Measurements from ENCODE around the gene RAB11B. TPM values are rescaled to one million over a fixed set of nuclear protein-coding genes. Genes with fewer than 3 reads are reported as not detected.

RAB11B gene
- total RNA-seq, 2 experiments from 2014 or later = 66.8 to 71.5 TPM

DNA sequence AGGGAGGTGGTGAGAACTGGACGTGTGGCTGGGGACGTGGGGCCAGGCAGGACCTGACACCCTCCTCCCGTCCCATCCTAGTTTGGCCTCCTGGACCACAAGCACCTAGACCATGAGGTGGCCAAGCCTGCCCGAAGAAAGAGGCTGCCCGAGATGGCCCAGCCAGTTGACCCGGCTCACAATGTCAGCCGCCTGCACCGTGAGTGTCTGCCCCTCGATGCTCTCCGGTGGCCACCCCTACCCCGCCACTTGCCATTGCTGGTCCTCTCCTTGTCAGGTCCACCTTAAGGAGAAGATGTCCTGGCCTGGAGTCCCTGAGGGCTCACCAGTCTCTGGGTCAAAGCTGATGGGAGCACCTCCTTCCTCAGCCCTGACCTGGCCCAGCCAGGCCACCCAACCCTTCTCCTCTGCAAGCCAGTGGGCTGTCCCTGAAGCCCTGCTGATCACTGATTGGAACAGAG lies 24.0 kb upstream of the RAB11B start:
- H3K36me3 ChIP-seq (ENCODE audit: insufficient read depth, low read length) = no peaks in the 10 kb centered on the region
- TF ChIP-seq CTCF (IDR thresholded peaks at IDR 0.05) = no peak
- H3K4me1 ChIP-seq (ENCODE audit: insufficient read depth, low read length) = peaks cover 18% of the 10 kb centered on the region
- Mint-ChIP-seq H3K27me3 (peaks cover 64% of the 10 kb centered on the region), H3K4me3 (no peak overlapping the region), H3K36me3 (ENCODE audit: low read depth) (no peaks in the 10 kb centered on the region), H3K4me1 (ENCODE audit: low read depth) (peaks cover 13% of the 10 kb centered on the region), H3K27ac (no peak overlapping the region), H3K9me3 (no peaks in the 10 kb centered on the region)
- peaks cover 0 to 4% of the 10 kb centered on the region in 2 experiments for H3K9me3 ChIP-seq (ENCODE audit: control insufficient read depth in 1 of 2, insufficient read depth in 1 of 2, low read length in 2 of 2)
- POLR2A ChIA-PET = no interaction called here
- H3K4me3 ChIP-seq (ENCODE audit: low read length) = no peak overlapping the region
- peaks cover 38 to 39% of the 10 kb centered on the region in 2 experiments for H3K27me3 ChIP-seq (ENCODE audit: control insufficient read depth in 1 of 2, insufficient read depth in 2 of 2, low read length in 2 of 2)
- intact Hi-C loops (cut with DNase I, micrococcal nuclease) = no loop called here
- H3K27ac ChIP-seq (ENCODE audit: low read depth in 1 of 2, low read length in 2 of 2) = no peak overlapping the region
- no peak for DNase-seq
- CTCF ChIA-PET = no interaction called here
- ATAC-seq (ENCODE audit: poor library complexity) = no peak

- no peaks in the 10 kb centered on the region for H3K36me3 ChIP-seq (ENCODE audit: insufficient read depth, low read length)
- H3K27me3 Mint-ChIP-seq = peaks cover 59% of the 10 kb centered on the region
- H3K4me3 Mint-ChIP-seq = no peak overlapping the region
- peaks cover 13% of the 10 kb centered on the region for H3K4me1 Mint-ChIP-seq (ENCODE audit: low read depth)
- peaks cover 0 to 2% of the 10 kb centered on the region in 2 experiments for H3K9me3 ChIP-seq (ENCODE audit: control insufficient read depth in 1 of 2, insufficient read depth in 1 of 2, low read length in 2 of 2)
- DNase-seq = no peak
- intact Hi-C loops (cut with DNase I, micrococcal nuclease) = no loop called here
- peaks cover 18% of the 10 kb centered on the region for H3K4me1 ChIP-seq (ENCODE audit: insufficient read depth, low read length)
- H3K27ac ChIP-seq (ENCODE audit: low read depth in 1 of 2, low read length in 2 of 2) = no peak overlapping the region
- no peak overlapping the region for H3K27ac Mint-ChIP-seq
- no peak for TF ChIP-seq CTCF (IDR thresholded peaks at IDR 0.05)
- ChIA-PET POLR2A (no interaction called here), CTCF (interaction anchor here (0.6 kb wide), 1 partner anchor 1989 kb away, joined by 3 read pairs; no protein-coding TSS in a partner anchor)
- ATAC-seq (ENCODE audit: poor library complexity) = no peak
- no peaks in the 10 kb centered on the region for H3K9me3 Mint-ChIP-seq
- no peak overlapping the region for H3K4me3 ChIP-seq (ENCODE audit: low read length)
- H3K27me3 ChIP-seq (ENCODE audit: control insufficient read depth in 1 of 2, insufficient read depth in 2 of 2, low read length in 2 of 2) = peaks cover 34 to 35% of the 10 kb centered on the region in 2 experiments
- no peaks in the 10 kb centered on the region for H3K36me3 Mint-ChIP-seq (ENCODE audit: low read depth)
These were observed 23.2 kb upstream of the RAB11B start for GRCh38 chr19:8366961-8367326.

- Mint-ChIP-seq H3K9me3 (no peaks in the 10 kb centered on the region), H3K36me3 (ENCODE audit: low read depth) (no peaks in the 10 kb centered on the region), H3K4me1 (ENCODE audit: low read depth) (peaks cover 13% of the 10 kb centered on the region), H3K27ac (no peak overlapping the region), H3K27me3 (peaks cover 54% of the 10 kb centered on the region), H3K4me3 (no peak overlapping the region)
- ATAC-seq (ENCODE audit: poor library complexity) (no peak), DNase-seq (no peak)
- no peaks in the 10 kb centered on the region for H3K36me3 ChIP-seq (ENCODE audit: insufficient read depth, low read length)
- intact Hi-C loops (cut with DNase I, micrococcal nuclease) = no loop called here
- CTCF ChIA-PET = interaction anchor here (0.6 kb wide), 1 partner anchor 1989 kb away, joined by 3 read pairs; no protein-coding TSS in a partner anchor
- H3K9me3 ChIP-seq (ENCODE audit: control insufficient read depth in 1 of 2, insufficient read depth in 1 of 2, low read length in 2 of 2) = no peaks in the 10 kb centered on the region
- H3K27me3 ChIP-seq (ENCODE audit: control insufficient read depth in 1 of 2, insufficient read depth in 2 of 2, low read length in 2 of 2) = peaks cover 31 to 34% of the 10 kb centered on the region in 2 experiments
- POLR2A ChIA-PET = no interaction called here
- peaks cover 18% of the 10 kb centered on the region for H3K4me1 ChIP-seq (ENCODE audit: insufficient read depth, low read length)
- H3K27ac ChIP-seq (ENCODE audit: low read depth in 1 of 2, low read length in 2 of 2) = no peak overlapping the region
- no peak for TF ChIP-seq CTCF (IDR thresholded peaks at IDR 0.05)
- H3K4me3 ChIP-seq (ENCODE audit: low read length) = no peak overlapping the region
These were observed 22.7 kb upstream of the RAB11B start for GRCh38 chr19:8367327-8368001.

All from CD4-positive, alpha-beta T cell (primary cell).